Osteocyte (in vitro differentiated cells): ENCODE data around the gene PSTPIP1. TPM values are rescaled to one million over a fixed set of nuclear protein-coding genes. Genes with fewer than 3 reads are reported as not detected.

Experiments used
- DNase-seq: peaks from one replicate; pipeline ENCODE4 v3.0.0; 2021; ENCODE audit warnings: mixed read lengths; ENCODE audit not compliant: unreplicated experiment; ENCODE audit errors: extremely low spot score
- H3K27ac Mint-ChIP-seq: one replicate; pipeline ENCODE4 v1.8.0; 2021; ENCODE audit warnings: mild to moderate bottlenecking, mixed read lengths; ENCODE audit not compliant: unreplicated experiment
- H3K27me3 Mint-ChIP-seq: one replicate; pipeline ENCODE4 v1.8.0; 2021; ENCODE audit warnings: mixed read lengths; ENCODE audit not compliant: unreplicated experiment
- H3K36me3 Mint-ChIP-seq: one replicate; pipeline ENCODE4 v1.8.0; 2021; ENCODE audit warnings: mixed read lengths; ENCODE audit not compliant: unreplicated experiment
- H3K4me1 Mint-ChIP-seq: one replicate; pipeline ENCODE4 v1.8.0; 2021; ENCODE audit warnings: mixed read lengths; ENCODE audit not compliant: unreplicated experiment
- H3K4me3 Mint-ChIP-seq: one replicate; pipeline ENCODE4 v1.8.0; 2021; ENCODE audit warnings: mild to moderate bottlenecking, moderate library complexity, mixed read lengths; ENCODE audit not compliant: unreplicated experiment
- H3K9me3 Mint-ChIP-seq: one replicate; pipeline ENCODE4 v1.8.0; 2021; ENCODE audit warnings: mixed read lengths; ENCODE audit not compliant: unreplicated experiment
- CTCF ChIP-seq: fragments of 200-600 bp; sonication (generic); IDR thresholded peaks from 2 replicates; pipeline ENCODE4 v1.5.0; 2021; ENCODE audit warnings: antibody characterized with exemption, mild to moderate bottlenecking, moderate library complexity
- total RNA-seq: library from RNA; stranded (reverse); gene quantifications from 2 replicates; pipeline ENCODE4 v1.2.1, GENCODE V29; 2021

The PSTPIP1 gene
- total RNA-seq, 1 donor from 2014 or later = not detected

GRCh38 chr15:76974456-76975036, 20.4 kb upstream of the PSTPIP1 start:
- peak; percentile 69 for DNase-seq
- no peak for TF ChIP-seq CTCF
- peaks cover 38% of the 10 kb centered on the region for H3K27me3 Mint-ChIP-seq
- no peaks in the 10 kb centered on the region for H3K4me1 Mint-ChIP-seq
- H3K4me3 Mint-ChIP-seq = no peak overlapping the region
- peaks cover 3% of the 10 kb centered on the region for H3K9me3 Mint-ChIP-seq
- H3K36me3 Mint-ChIP-seq = no peaks in the 10 kb centered on the region
- H3K27ac Mint-ChIP-seq = no peak overlapping the region

GRCh38 chr15:76976141-76976540, 18.8 kb upstream of the PSTPIP1 start:
- H3K9me3 Mint-ChIP-seq = peaks cover 3% of the 10 kb centered on the region
- peaks cover 35% of the 10 kb centered on the region for H3K27me3 Mint-ChIP-seq
- H3K4me1 Mint-ChIP-seq = no peaks in the 10 kb centered on the region
- no peak for TF ChIP-seq CTCF
- H3K36me3 Mint-ChIP-seq = no peaks in the 10 kb centered on the region
- no peak overlapping the region for H3K4me3 Mint-ChIP-seq
- no peak for DNase-seq
- no peak overlapping the region for H3K27ac Mint-ChIP-seq

GRCh38 chr15:76976572-76977270, 18.2 kb upstream of the PSTPIP1 start:
- Mint-ChIP-seq H3K9me3 (peaks cover 3% of the 10 kb centered on the region), H3K27ac (no peak overlapping the region), H3K36me3 (no peaks in the 10 kb centered on the region), H3K4me1 (no peaks in the 10 kb centered on the region), H3K27me3 (peaks cover 33% of the 10 kb centered on the region), H3K4me3 (no peak overlapping the region)
- no peak for TF ChIP-seq CTCF
- peak; percentile 71 for DNase-seq

- Mint-ChIP-seq H3K4me1 (peaks cover 2% of the 10 kb centered on the region), H3K36me3 (no peaks in the 10 kb centered on the region), H3K9me3 (peaks cover 3% of the 10 kb centered on the region), H3K4me3 (no peak overlapping the region), H3K27ac (no peak overlapping the region), H3K27me3 (peaks cover 21% of the 10 kb centered on the region)
- DNase-seq = peak; percentile 78
- no peak for TF ChIP-seq CTCF
These were observed 16.2 kb upstream of the PSTPIP1 start for GRCh38 chr15:76978522-76979330.

- no peak overlapping the region for H3K27ac Mint-ChIP-seq
- H3K36me3 Mint-ChIP-seq = no peaks in the 10 kb centered on the region
- peaks cover 17% of the 10 kb centered on the region for H3K27me3 Mint-ChIP-seq
- peak; percentile 78 for DNase-seq
- H3K4me3 Mint-ChIP-seq = no peak overlapping the region
- no peak for TF ChIP-seq CTCF
- peaks cover 3% of the 10 kb centered on the region for H3K9me3 Mint-ChIP-seq
- peaks cover 4% of the 10 kb centered on the region for H3K4me1 Mint-ChIP-seq
These were observed 15.5 kb upstream of the PSTPIP1 start for GRCh38 chr15:76979331-76979925.
